Subcutaneous adipose tissue (tissue), 4 donors: ENCODE results near the gene MADD. TPM values are rescaled to one million over a fixed set of nuclear protein-coding genes. Genes with fewer than 3 reads are reported as not detected.

Experiments
- CTCF ChIP-seq: fragments of 450-650 bp; IDR thresholded peaks from one replicate; pipeline ENCODE4 v1.5.1; 2016; ENCODE audit warnings: low read depth, mild to moderate bottlenecking, control low read depth, antibody characterized with exemption, moderate library complexity
- total RNA-seq, 4 donors: library from RNA; depleted of rRNA; stranded (reverse); fragments of >200 nt; gene quantifications; one replicate each; pipeline ENCODE4 v1.1.0, GENCODE V29; 2016

The MADD gene
- total RNA-seq, 4 donors from 2014 or later: 21.0 to 52.2 (median 44.6) TPM

- TF ChIP-seq CTCF: no peak
These were observed 102.5 kb downstream of the MADD start for GRCh38 chr11:47372422-47372821.

- TF ChIP-seq CTCF: no peak
These were observed 104.2 kb downstream of the MADD start for GRCh38 chr11:47373876-47374719.

- TF ChIP-seq CTCF: no peak
These were observed 104.7 kb downstream of the MADD start for GRCh38 chr11:47374720-47375019.

DNA sequence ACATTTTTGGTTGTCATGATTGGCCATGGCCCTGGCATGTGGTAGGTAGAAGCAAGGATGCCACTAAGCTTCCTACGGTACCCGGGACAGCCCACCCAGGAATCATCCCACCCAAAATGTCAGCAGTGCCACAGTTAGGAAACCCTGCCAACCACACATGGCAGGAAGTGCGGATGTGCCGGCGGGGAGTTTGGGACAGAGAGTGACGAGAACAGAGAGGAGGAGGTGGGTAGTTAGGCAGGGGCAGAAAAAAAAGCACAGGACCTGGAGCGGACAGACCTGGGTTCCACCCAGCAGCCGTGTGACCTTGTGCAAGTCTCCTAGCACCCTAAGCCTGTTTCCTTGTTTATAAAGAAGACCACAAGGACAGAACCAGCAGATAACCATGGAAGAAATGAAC lies 105.1 kb downstream of the MADD start:
- TF ChIP-seq CTCF: no peak

GRCh38 chr11:47375546-47376085 lies 105.7 kb downstream of the MADD start:
- no peak for TF ChIP-seq CTCF

DNA sequence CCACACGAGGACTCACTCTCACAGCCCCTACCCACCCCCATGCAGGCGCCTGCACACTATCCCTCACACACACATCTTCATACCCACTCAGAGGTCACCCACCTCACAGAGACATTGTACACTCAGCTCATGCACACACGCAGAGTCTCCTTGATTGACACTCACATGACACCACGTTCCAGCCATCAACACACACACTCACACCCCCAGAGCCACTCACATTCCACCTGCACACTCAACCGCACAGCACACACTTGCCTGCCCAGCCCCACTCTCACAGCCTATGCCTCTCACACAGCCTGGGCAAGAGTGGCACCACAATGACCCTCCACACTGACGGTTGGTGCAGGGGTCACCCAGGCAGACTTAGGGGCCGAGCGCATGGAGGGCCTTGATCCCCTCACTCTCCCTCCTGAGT lies 106.2 kb downstream of the MADD start:
- no peak for TF ChIP-seq CTCF

GRCh38 chr11:47376525-47377371 lies 106.8 kb downstream of the MADD start:
- TF ChIP-seq CTCF: no peak
